Glutamatergic neuron (in vitro differentiated cells): ENCODE measurements around the gene PLSCR3. TPM values are rescaled to one million over a fixed set of nuclear protein-coding genes. Genes with fewer than 3 reads are reported as not detected.

ENCODE experiments used
- DNase-seq: peaks from one replicate; pipeline ENCODE4 v3.0.0; 2022
- H3K27ac Mint-ChIP-seq: one replicate; pipeline ENCODE4 v1.8.0; 2020; ENCODE audit warnings: mild to moderate bottlenecking, mixed read lengths, inconsistent platforms; ENCODE audit not compliant: unreplicated experiment
- H3K27me3 Mint-ChIP-seq: one replicate; pipeline ENCODE4 v1.8.0; 2020; ENCODE audit warnings: mild to moderate bottlenecking, moderate library complexity, mixed read lengths, inconsistent platforms; ENCODE audit not compliant: unreplicated experiment
- H3K36me3 Mint-ChIP-seq: one replicate; pipeline ENCODE4 v1.8.0; 2020; ENCODE audit warnings: mild to moderate bottlenecking, mixed read lengths, inconsistent platforms; ENCODE audit not compliant: unreplicated experiment
- H3K4me1 Mint-ChIP-seq: one replicate; pipeline ENCODE4 v1.8.0; 2020; ENCODE audit warnings: mild to moderate bottlenecking, low read depth, mixed read lengths, inconsistent platforms; ENCODE audit not compliant: unreplicated experiment
- H3K4me3 Mint-ChIP-seq: one replicate; pipeline ENCODE4 v1.8.0; 2020; ENCODE audit warnings: mild to moderate bottlenecking, mixed read lengths, inconsistent platforms; ENCODE audit not compliant: unreplicated experiment
- H3K9me3 Mint-ChIP-seq: one replicate; pipeline ENCODE4 v1.8.0; 2020; ENCODE audit warnings: mild to moderate bottlenecking, moderate library complexity, mixed read lengths, inconsistent platforms; ENCODE audit not compliant: unreplicated experiment
- CTCF ChIP-seq: fragments of 200-600 bp; sonication (generic); IDR thresholded peaks from one replicate; pipeline ENCODE4 v1.5.0; 2021; ENCODE audit not compliant: partially characterized antibody, unreplicated experiment
- total RNA-seq: library from RNA; stranded (reverse); fragmentation: NEBNext Ultra II Directional; extraction: Animal tissue kit (Norgen Biotek cat#: 25700); gene quantifications from one replicate; pipeline ENCODE4 v1.2.1, GENCODE V29; 2021; ENCODE audit not compliant: unreplicated experiment

PLSCR3 gene
- total RNA-seq, 1 donor from 2014 or later = 78.1 TPM

DNA sequence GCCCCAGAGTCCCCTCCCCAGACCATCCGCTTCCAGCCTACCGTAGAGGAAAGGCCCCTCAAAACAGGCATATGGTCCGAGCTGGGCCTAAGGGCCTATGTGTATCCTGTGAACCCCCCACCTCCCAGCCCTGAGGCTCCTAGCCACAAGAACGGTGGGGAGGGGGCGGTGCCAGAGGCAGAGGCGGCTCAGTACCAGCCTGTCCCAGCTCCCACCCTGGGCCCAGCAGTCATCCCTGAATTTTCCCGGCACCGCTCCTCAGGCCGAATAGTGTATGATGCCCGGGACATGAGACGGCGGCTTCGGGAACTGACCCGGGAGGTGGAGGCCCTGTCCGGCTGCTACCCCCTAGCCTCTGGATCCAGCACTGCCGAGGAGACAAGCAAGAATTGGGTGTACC, 26.9 kb upstream of the PLSCR3 start:
- Mint-ChIP-seq H3K36me3 (peaks cover 5% of the 10 kb centered on the region), H3K27ac (peak overlapping the region; percentile 33), H3K9me3 (peaks cover 11% of the 10 kb centered on the region), H3K4me3 (no peak overlapping the region), H3K4me1 (peaks cover 19% of the 10 kb centered on the region), H3K27me3 (peaks cover 16% of the 10 kb centered on the region)
- no peak for DNase-seq
- TF ChIP-seq CTCF = no peak

DNA sequence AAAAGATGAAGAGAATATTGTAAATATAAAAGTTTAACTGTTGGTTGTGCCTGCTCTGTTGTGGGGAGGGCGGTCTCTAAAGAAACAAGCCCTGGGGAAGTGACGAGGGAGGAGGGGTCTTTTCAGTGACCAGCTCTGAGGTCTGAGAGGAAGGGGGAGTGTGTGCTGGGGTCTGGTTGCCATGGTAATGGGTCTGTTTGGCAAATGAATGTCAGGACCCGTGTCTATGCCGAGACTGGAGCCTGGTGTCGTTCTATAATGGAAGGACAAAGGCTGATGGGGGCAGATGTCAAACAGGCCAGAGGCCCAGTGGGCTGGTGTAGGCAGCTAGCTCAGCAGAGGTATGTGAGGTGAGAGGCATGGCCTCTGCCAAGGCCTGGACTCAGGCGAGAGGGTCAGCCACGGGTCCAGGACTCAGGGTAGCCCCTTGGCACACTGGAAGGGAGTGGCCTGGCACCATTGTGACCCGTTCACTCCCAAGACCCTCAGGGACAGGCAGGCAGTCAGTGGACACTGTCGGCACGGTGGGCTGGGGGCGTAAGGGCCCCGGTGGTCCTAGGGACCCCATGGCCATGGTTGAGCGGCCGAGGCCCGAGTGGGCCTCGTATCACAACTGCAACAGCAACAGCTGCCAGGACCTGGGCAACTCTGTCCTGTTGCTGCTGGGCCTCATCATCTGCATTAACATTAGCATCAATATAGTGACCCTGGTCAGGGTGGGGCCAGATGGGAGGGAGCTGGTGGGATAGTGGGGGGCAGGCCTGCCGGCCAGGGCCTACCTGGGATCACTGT, 25.7 kb upstream of the PLSCR3 start, which contains the start of gene SPEM1:
Gene SPEM1, plus strand, starts transcription at position 506 of the 792 bp plus-strand sequence. Its CDS starts 61 bp downstream, at position 567.
- DNase-seq = no peak
- Mint-ChIP-seq H3K27ac (peak within 1 kb of the TSS; percentile 45), H3K9me3 (peaks cover 11% of the 10 kb centered on the region), H3K36me3 (peaks cover 7% of the 10 kb centered on the region), H3K4me3 (peak within 1 kb of the TSS; percentile 55), H3K4me1 (peaks cover 19% of the 10 kb centered on the region), H3K27me3 (peaks cover 14% of the 10 kb centered on the region)
- TF ChIP-seq CTCF = no peak

- Mint-ChIP-seq H3K27ac (peak overlapping the region; percentile 29), H3K36me3 (peaks cover 7% of the 10 kb centered on the region), H3K9me3 (peaks cover 9% of the 10 kb centered on the region), H3K4me1 (peaks cover 19% of the 10 kb centered on the region), H3K27me3 (peaks cover 11% of the 10 kb centered on the region), H3K4me3 (no peak overlapping the region)
- TF ChIP-seq CTCF = no peak
- DNase-seq = no peak
These were observed 24.3 kb upstream of the PLSCR3 start for GRCh38 chr17:7418472-7419152.

- DNase-seq = no peak
- Mint-ChIP-seq H3K4me3 (no peak overlapping the region), H3K27me3 (peaks cover 17% of the 10 kb centered on the region), H3K36me3 (peaks cover 7% of the 10 kb centered on the region), H3K27ac (no peak overlapping the region), H3K4me1 (peaks cover 19% of the 10 kb centered on the region), H3K9me3 (peaks cover 15% of the 10 kb centered on the region)
- TF ChIP-seq CTCF = no peak
These were observed 22.8 kb upstream of the PLSCR3 start for GRCh38 chr17:7417056-7417655.
